HTR-8/SVneo (cell line): Measurements from ENCODE around the gene MAP3K19.

ENCODE experiments used
- DNase-seq: peaks from one replicate; pipeline ENCODE4 v3.0.0; 2011; ENCODE audit warnings: low spot score, mixed read lengths; ENCODE audit not compliant: insufficient read length
- FAIRE-seq: peaks from 2 replicates; lab custom pipeline; 2011; peaks lifted over from hg19 to GRCh38; lab: Jason Lieb, UNC

Gene MAP3K19

DNA sequence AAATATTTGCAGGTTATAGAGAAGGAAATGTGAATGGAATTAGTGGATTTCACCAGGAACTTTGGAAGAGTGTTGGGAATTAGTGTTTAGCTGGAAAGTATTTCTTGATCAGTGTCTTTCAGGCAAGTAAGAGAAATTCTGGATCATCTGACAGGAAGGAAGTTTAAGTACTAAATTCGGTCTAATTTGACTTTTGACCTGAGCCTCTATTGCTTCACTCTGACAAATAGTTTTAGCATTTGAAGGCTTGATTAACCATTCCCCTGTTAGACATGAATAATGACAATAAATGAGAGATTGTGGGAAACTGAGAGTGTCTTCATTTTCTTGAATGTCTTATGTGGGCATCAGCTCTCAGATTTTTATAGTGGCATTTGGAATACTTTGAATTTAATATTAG, 112.6 kb downstream of the MAP3K19 start:
- FAIRE-seq (no peak), DNase-seq (no peak)

- no peak for DNase-seq
Measured at GRCh38 chr2:134934150-134934549, 113.1 kb downstream of the MAP3K19 start.

DNA sequence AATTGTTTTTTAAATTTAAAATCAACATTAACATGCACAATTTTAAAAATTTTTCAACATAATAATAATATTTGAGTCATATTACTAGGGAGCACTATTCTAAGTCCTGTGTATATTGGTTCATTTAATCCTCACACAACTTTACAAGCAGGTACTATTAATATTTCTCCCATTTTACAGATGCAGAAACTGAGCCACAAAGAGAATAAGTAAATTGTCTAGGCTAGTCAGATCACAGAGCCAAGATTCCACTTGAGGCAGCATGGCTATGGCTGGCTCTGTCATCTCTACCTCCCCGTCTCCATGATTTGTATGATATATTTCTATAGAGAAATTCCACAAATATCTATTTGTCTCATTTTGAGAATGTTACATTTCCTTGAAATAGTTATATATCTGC, 113.5 kb downstream of the MAP3K19 start:
- no peak for FAIRE-seq
- DNase-seq, result no peak

More at GRCh38 chr2:134934150-134934549, 113.1 kb downstream of the MAP3K19 start:
- no peak for FAIRE-seq

DNA sequence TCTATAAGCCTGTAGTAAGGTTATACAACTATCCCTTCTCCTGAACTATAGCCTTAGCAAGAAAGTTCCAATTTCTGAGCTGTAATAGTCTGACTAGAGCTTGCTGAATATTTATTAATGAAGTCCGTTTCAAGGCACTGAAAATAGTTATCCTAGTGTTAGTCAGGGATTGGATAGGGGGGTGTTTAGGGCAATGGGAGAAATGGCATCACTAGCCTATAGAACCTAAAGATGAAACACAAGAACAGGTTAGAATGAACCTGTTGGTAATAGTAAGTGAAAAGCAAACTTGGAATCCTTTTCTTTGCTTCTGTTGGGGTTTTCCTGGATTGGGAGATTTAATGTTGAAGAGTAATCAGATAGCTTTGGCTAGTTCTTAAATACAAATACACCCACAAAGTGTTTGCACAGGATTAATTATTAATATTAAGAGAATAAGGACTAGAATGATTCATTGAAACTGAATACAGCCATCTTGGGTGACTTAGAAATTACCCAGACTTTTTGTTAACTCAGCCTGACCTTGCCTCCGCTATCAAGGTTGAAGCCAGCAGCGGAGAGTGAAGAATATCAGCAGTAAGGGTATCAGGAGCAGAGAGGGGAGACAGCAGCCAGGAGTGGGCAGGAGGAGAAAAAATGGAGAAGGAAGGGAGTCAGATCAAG, 114.3 kb downstream of the MAP3K19 start:
- FAIRE-seq (no peak), DNase-seq (no peak)

- no peak for FAIRE-seq
- no peak for DNase-seq
Measured at GRCh38 chr2:134927195-134927594, 120.1 kb downstream of the MAP3K19 start.

- DNase-seq, result no peak
- FAIRE-seq, result no peak
Measured at GRCh38 chr2:134926231-134926931, 120.9 kb downstream of the MAP3K19 start.

DNA sequence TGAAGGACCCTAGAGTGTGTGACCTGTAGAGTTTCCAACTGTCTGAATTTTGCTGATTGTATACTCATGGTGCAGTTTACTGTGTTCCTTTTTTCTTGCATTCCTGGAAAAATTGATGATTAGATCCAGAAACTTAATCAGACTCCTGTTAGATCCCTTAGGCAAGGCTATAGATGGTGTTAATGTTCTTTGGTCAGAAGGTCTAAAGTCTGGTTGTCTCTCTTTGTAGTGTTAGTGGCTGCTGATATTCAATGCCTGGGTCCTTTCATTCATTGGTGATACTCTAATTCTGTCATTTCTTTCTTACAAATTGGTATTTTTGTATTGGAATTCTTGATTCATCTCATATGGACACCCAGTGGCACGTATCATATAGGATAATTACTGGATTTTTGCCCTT, 122.3 kb downstream of the MAP3K19 start:
- FAIRE-seq (no peak), DNase-seq (no peak)

GRCh38 chr2:134919341-134920210, 127.7 kb downstream of the MAP3K19 start:
- FAIRE-seq, result no peak

DNA sequence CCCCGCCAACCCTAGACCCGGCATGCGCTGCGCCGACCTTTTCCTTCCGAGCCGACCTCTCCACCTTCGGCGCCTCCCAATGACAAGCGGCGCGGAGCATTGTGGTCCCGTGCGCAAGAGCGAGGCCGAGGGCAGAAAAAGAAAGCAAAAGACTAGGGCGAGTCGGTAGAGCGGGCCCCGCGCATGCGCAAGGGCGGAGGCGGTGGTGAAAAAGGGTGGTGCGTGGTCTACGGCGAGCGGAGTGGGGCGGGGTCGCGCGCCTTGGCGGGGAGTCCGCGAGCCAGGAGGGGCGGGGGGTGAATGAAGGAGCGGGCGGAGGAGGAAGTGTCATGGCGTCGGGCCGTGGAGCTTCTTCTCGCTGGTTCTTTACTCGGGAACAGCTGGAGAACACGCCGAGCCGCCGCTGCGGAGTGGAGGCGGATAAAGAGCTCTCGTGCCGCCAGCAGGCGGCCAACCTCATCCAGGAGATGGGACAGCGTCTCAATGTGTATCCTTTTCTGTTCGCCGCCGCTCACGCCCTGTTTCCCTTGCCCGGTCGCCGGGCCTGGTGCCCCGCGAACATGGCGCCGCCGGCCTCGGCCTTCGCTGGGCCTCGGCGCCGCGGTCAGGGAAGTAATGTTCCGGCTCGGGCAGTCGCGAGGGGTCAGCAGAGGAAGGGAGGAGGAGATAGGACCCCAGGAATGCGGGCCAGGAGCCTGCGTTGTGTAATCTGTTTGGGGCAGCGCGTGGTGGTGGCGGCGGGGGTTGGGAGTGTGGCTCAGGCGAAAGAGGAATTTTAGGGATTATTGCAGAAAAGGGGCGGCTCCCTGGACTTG, 128.5 kb downstream of the MAP3K19 start, which contains the start of gene CCNT2:
TSS of gene CCNT2 (plus strand) at position 297 of the 815 bp plus-strand sequence. CDS start at position 330, 33 bp downstream.
- FAIRE-seq (peak; percentile 96), DNase-seq (peak; percentile 95)

More at GRCh38 chr2:134919341-134920210, 127.7 kb downstream of the MAP3K19 start:
- DNase-seq, result no peak

DNA sequence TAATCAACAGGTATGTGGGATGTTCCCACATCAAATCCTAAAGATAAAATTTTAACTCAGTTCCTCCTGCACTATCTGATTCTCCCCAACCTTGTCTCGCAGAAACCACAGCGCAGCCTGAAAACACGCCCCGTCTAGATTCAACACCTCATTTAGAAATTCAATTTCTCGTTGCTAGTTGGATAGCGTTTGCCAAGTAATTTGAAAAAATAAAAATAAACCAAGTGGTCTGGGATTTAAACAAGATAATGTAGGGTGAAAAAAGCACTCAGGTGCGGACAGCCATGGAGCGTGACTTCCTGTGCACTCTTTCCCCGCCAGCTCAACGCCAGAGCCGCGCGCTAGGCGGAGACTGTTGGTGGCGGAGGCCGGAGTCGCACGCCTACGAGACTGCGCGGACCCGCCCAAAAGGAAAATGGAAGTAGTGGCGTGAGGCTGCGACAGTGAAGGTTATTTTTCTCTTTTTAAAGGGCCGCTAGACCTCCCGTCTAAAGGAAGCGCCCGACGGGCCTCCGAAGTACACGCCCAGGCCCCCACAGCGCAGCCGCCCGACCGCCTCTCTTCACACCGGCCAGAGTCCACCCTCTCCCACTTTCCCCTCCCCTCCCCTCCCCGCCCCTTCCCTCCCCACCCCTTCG, 129.2 kb downstream of the MAP3K19 start:
- FAIRE-seq (no peak), DNase-seq (peak; percentile 72)

DNA sequence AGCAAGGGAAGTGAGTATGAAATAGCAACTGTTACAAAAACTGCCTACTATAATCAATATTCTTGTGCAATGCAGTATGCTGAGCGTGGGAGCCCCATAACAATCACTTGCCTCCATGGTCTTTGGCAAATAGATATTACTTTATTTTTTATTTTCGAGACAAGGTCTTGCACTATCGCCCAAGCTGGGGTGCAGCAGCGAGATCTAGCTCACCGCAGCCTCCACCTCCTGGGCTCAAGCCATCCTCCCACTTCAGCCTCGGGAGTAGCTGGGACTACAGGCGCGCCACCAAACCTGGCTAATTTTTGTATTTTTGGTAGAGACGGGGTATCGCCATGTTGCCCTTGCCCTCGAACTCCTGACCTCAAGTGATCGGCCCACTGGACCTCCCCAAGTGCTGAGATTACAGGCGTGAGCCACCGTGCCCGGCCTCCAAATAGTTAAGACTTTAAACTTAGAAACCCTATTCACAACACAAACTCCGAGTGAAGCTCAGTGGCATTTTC, 129.8 kb downstream of the MAP3K19 start:
- no peak for DNase-seq
- no peak for FAIRE-seq
